Measurements from ENCODE around the gene ANKS1A. TPM values are rescaled to one million over a fixed set of nuclear protein-coding genes. Genes with fewer than 3 reads are reported as not detected.

ANKS1A gene
- total RNA-seq, 2 donors from 2014 or later = 25.3 to 26.0 TPM

DNA sequence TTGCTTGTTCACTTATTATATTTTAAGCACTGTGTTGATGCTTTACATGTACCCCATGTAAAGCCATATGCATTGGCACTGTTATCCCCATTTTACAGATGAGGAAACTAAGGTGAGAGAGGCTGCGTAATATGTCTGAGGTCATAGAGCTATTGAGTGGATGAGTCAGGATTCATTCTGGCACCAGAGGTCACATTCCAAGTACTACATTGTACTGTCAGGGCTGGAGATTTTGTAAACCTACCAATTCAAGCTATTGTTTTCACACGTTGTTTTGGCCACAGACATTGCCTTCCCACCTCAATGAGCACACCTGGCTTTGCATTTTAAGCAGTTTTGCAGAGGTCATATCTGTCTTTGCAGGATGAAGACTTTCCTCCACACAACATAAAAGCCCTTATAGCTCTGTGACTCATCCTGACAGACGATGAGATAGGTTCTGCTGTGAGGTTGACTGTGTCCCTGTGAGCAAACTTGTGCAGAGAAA, 33.2 kb downstream of the ANKS1A start:
- Histone ChIP-seq H3K36me3 (no peaks in the 10 kb centered on the region), H3K9me3 (no peaks in the 10 kb centered on the region), H3K9ac (ENCODE audit: low read depth in 2 of 2, low read length in 2 of 2) (no peak overlapping the region), H3K27me3 (no peaks in the 10 kb centered on the region), H3K27ac (no peak overlapping the region), H3K4me1 (no peaks in the 10 kb centered on the region), H3K4me3 (no peak overlapping the region)
- intact Hi-C loops (cut with DNase I) = no loop called here
- no peak for DNase-seq
- TF ChIP-seq, protein P1, sequence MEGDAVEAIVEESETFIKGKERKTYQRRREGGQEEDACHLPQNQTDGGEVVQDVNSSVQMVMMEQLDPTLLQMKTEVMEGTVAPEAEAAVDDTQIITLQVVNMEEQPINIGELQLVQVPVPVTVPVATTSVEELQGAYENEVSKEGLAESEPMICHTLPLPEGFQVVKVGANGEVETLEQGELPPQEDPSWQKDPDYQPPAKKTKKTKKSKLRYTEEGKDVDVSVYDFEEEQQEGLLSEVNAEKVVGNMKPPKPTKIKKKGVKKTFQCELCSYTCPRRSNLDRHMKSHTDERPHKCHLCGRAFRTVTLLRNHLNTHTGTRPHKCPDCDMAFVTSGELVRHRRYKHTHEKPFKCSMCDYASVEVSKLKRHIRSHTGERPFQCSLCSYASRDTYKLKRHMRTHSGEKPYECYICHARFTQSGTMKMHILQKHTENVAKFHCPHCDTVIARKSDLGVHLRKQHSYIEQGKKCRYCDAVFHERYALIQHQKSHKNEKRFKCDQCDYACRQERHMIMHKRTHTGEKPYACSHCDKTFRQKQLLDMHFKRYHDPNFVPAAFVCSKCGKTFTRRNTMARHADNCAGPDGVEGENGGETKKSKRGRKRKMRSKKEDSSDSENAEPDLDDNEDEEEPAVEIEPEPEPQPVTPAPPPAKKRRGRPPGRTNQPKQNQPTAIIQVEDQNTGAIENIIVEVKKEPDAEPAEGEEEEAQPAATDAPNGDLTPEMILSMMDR (IDR thresholded peaks at IDR 0.05) = no peak

DNA sequence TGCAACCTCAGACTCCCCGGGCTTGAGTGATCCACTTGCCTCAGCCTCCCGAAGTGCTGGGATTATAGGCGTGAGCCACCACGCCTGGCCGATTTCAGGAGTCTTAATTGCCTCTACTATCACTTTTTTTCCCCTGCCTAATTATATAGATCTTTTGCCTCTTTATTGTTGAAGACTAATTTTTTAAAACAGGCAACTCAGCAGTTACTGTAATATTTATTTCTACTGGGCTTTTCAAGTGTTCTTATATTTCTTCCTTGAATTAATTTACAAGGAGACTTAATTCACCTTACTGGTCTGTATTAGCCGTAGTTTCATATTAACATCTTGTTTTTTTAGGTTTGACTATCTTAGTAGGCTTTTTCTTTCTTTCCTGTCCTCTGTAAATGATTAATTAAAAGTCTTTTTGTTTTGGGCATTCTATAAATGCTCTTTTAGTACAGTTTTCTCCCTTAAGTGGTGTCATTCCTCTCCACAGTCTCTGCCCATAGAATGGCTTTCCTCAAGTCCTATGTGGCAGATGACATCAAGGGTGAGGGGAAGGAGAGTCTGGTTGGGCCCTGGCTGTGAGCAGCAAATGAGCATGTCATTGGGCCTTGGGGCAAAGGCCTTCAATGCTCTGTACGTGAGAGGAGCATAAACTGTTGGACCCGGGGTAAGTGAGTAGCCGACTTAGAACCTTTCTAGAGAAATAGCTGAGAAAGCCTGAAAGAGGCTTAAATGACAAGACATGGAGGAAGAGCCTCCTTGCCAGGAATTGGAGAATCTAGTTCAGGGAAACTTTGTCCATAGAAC, 36.0 kb downstream of the ANKS1A start:
- Histone ChIP-seq H3K4me1 (no peaks in the 10 kb centered on the region), H3K4me3 (no peak overlapping the region), H3K27ac (no peak overlapping the region), H3K9ac (ENCODE audit: low read depth in 2 of 2, low read length in 2 of 2) (no peak overlapping the region), H3K27me3 (no peaks in the 10 kb centered on the region), H3K9me3 (no peaks in the 10 kb centered on the region), H3K36me3 (no peaks in the 10 kb centered on the region)
- intact Hi-C loops (cut with DNase I) = no loop called here
- no peak for DNase-seq
- TF ChIP-seq, protein P1 (IDR thresholded peaks at IDR 0.05) = no peak

DNA sequence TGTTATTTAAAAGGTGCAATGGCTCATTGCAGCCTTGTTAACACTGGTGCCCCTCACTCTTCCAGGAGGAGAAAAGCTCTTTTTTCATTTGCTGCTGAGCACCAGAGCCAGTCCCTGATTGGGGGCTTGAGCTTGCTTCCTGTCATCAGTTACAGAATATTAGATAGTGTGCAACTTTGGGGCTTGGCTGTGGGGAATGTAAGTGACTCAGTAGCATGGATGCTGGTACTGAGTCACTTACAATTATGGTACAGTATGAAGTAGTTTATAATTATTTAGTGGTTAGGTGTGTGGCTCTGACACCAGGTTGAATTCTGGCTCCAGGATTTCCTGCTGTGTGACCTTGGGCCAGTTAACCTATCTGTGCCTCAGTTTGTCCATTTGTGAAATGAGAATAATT, 37.6 kb downstream of the ANKS1A start:
- Histone ChIP-seq H3K9me3 (no peaks in the 10 kb centered on the region), H3K27ac (no peak overlapping the region), H3K27me3 (no peaks in the 10 kb centered on the region), H3K9ac (ENCODE audit: low read depth in 2 of 2, low read length in 2 of 2) (no peak overlapping the region), H3K36me3 (no peaks in the 10 kb centered on the region), H3K4me3 (no peak overlapping the region), H3K4me1 (no peaks in the 10 kb centered on the region)
- TF ChIP-seq, protein P1 (IDR thresholded peaks at IDR 0.05) = no peak
- intact Hi-C loops (cut with DNase I) = no loop called here
- no peak for DNase-seq

DNA sequence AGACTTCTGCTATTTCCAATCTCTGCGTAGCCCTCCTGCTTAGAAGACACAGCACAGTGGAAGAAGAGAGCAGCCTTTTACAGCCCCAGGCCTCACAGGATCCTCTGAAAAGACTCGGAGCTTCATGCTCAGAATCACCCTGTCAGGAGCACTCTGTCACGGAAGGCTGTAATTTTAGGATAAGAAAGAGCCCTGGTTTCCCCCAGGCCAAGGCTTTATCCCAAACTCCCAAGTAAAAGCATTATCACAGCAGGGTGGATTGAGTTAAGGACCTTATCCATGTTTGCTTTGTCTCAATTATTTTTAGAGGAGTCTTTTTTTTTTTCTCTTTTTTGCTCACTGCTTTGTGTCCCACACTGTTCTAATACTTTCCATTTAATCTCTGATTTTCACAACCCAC, 39.2 kb downstream of the ANKS1A start:
- TF ChIP-seq, protein P1 (IDR thresholded peaks at IDR 0.05) = no peak
- no peak overlapping the region for H3K27ac ChIP-seq
- no peaks in the 10 kb centered on the region for H3K36me3 ChIP-seq
- no peak for DNase-seq
- intact Hi-C loops (cut with DNase I) = no loop called here
- H3K4me1 ChIP-seq = no peaks in the 10 kb centered on the region
- no peak overlapping the region for H3K9ac ChIP-seq (ENCODE audit: low read depth in 2 of 2, low read length in 2 of 2)
- no peaks in the 10 kb centered on the region for H3K9me3 ChIP-seq
- H3K4me3 ChIP-seq = no peak overlapping the region
- H3K27me3 ChIP-seq = no peaks in the 10 kb centered on the region

DNA sequence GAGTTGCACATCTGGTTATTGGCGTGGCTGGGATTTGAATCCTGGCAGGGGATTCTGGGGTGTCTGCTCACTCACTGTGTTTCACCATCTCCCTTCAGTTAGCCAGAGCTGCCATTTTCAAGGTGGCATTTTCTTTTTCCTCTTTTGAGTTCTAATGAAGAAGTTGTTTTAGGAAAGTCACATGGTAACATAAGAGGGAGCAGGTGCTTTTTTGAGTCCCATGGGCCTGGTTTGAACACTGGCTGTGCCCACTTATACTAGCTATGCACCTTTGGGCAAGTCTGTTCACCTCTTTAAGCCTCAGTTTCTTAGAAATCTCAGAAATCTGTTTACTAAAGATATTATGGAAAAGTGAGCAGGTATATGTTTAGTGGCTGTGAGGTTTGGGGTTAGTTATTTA, 39.6 kb downstream of the ANKS1A start:
- no peak overlapping the region for H3K9ac ChIP-seq (ENCODE audit: low read depth in 2 of 2, low read length in 2 of 2)
- intact Hi-C loops (cut with DNase I) = no loop called here
- H3K4me3 ChIP-seq = no peak overlapping the region
- no peak overlapping the region for H3K27ac ChIP-seq
- no peaks in the 10 kb centered on the region for H3K27me3 ChIP-seq
- TF ChIP-seq, protein P1 (IDR thresholded peaks at IDR 0.05) = no peak
- no peaks in the 10 kb centered on the region for H3K36me3 ChIP-seq
- no peaks in the 10 kb centered on the region for H3K9me3 ChIP-seq
- no peaks in the 10 kb centered on the region for H3K4me1 ChIP-seq
- DNase-seq = no peak

Measured in colonic mucosa (tissue), 4 donors.